SK-N-SH (cell line): ENCODE results near the gene GPX6. TPM values are rescaled to one million over a fixed set of nuclear protein-coding genes. Genes with fewer than 3 reads are reported as not detected.
A peak's percentile ranks its signal among the peaks of the same experiment; 100 is the strongest.
"Not testable (repeated sequence)": the region's sequence is repeated elsewhere in the genome, so short reads cannot be mapped to it uniquely, and the experiment has no call there.

Source experiments
- CTCF ChIA-PET: fragments of 300-600, 350-600 bp; formaldehyde crosslinking; extraction: SDS; loops from one replicate; lab custom pipeline; 2021; lab: Yijun Ruan, JAX
- POLR2A ChIA-PET: fragments of 350-600 bp; sonication (Branson Sonifier 250); formaldehyde crosslinking; extraction: SDS; loops from one replicate; lab custom pipeline; 2020; ENCODE audit warnings: antibody characterized with exemption, inconsistent platforms; lab: Yijun Ruan, JAX
- DNase-seq: peaks from one replicate; pipeline ENCODE4 v3.0.0; 2012
- H2AFZ ChIP-seq: fragments of 200-600 bp; sonication (generic); 2 replicates; pipeline ENCODE4 v1.8.1; 2016; ENCODE audit warnings: antibody characterized with exemption, mild to moderate bottlenecking, low read depth
- H3F3A ChIP-seq: fragments of 200-600 bp; sonication (generic); replicated peaks from 2 replicates; pipeline ENCODE3; 2016; ENCODE audit warnings: antibody characterized with exemption, mild to moderate bottlenecking; ENCODE audit not compliant: insufficient read depth
- H3K27ac ChIP-seq, 2 experiments: fragments of 200-500 bp in 1 of 2; fragments of 200-600 bp in 1 of 2; sonication (Bioruptor generic) in 1 of 2; sonication (generic), shearing (Covaris generic) in 1 of 2; 2 replicates each; pipeline versions ENCODE4 v1.5.1 to v1.6.1; 2014 to 2016; ENCODE audit warnings: low read depth in 2 of 2, inconsistent platforms in 1 of 2, low read length in 1 of 2, mild to moderate bottlenecking in 1 of 2, mixed read lengths in 1 of 2
- H3K27me3 ChIP-seq: fragments of 200-600 bp; sonication (generic), shearing (Covaris generic); 2 replicates; pipeline ENCODE4 v1.6.1; 2016; ENCODE audit warnings: mixed run types; ENCODE audit not compliant: insufficient read depth
- H3K36me3 ChIP-seq, 2 experiments: fragments of 200-500 bp in 1 of 2; fragments of 200-600 bp in 1 of 2; sonication (Bioruptor generic) in 1 of 2; sonication (generic) in 1 of 2; replicated peaks in 1 of 2; 2 replicates each; pipeline versions ENCODE3 to v1.5.1; 2014 to 2016; ENCODE audit warnings: low read length in 1 of 2, mild to moderate bottlenecking in 1 of 2; ENCODE audit not compliant: insufficient read depth in 2 of 2, control insufficient read depth in 1 of 2
- H3K4me1 ChIP-seq, 2 experiments: fragments of 200-500 bp in 1 of 2; fragments of 200-600 bp in 1 of 2; sonication (Bioruptor generic) in 1 of 2; sonication (generic), shearing (Covaris generic) in 1 of 2; 2 replicates each; pipeline versions ENCODE4 v1.5.1 to v1.6.1; 2014 to 2016; ENCODE audit warnings: low read depth in 1 of 2, low read length in 1 of 2, mixed run types in 1 of 2; ENCODE audit not compliant: insufficient read depth in 2 of 2, control insufficient read depth in 1 of 2
- H3K4me2 ChIP-seq: fragments of 200-600 bp; sonication (generic), shearing (Covaris generic); 2 replicates; pipeline ENCODE4 v1.6.1; 2017; ENCODE audit warnings: mixed run types
- H3K4me3 ChIP-seq, 2 experiments: fragments of 200-500 bp in 1 of 2; fragments of 200-600 bp in 1 of 2; sonication (Bioruptor generic) in 1 of 2; sonication (generic), shearing (Covaris generic) in 1 of 2; 2 replicates each; pipeline versions ENCODE4 v1.5.1 to v1.8.1; 2014 to 2016; ENCODE audit warnings: low read depth in 2 of 2, inconsistent platforms in 1 of 2, low read length in 1 of 2, mild to moderate bottlenecking in 1 of 2, mixed read lengths in 1 of 2, moderate library complexity in 1 of 2
- H3K79me2 ChIP-seq: fragments of 200-600 bp; sonication (generic); 2 replicates; pipeline ENCODE4 v1.8.1; 2017; ENCODE audit warnings: mild to moderate bottlenecking; ENCODE audit not compliant: insufficient read depth
- H3K9ac ChIP-seq: fragments of 200-600 bp; sonication (generic); 2 replicates; pipeline ENCODE4 v1.6.1; 2017; ENCODE audit warnings: mixed run types
- H3K9me2 ChIP-seq: fragments of 200-600 bp; sonication (generic); 2 replicates; pipeline ENCODE4 v1.6.1; 2017; ENCODE audit warnings: mixed run types
- H3K9me3 ChIP-seq: fragments of 200-600 bp; sonication (generic); 2 replicates; pipeline ENCODE4 v1.6.1; 2017; ENCODE audit warnings: mixed run types, mild to moderate bottlenecking, moderate library complexity
- H4K20me1 ChIP-seq: fragments of 200-600 bp; sonication (generic); 2 replicates; pipeline ENCODE4 v1.6.1; 2017; ENCODE audit warnings: mild to moderate bottlenecking, mixed run types; ENCODE audit not compliant: insufficient read depth
- CHD2 ChIP-seq: fragments of 150-350 bp; IDR thresholded peaks from 2 replicates; pipeline ENCODE4 v1.6.1; 2018; ENCODE audit warnings: low read length; ENCODE audit not compliant: partially characterized antibody
- EZH2phosphoT487 ChIP-seq: fragments of 200-600 bp; sonication (generic); IDR thresholded peaks from 2 replicates; pipeline ENCODE4 v1.6.1; 2017; ENCODE audit warnings: low read depth, mixed run types, mild to moderate bottlenecking, antibody characterized with exemption, moderate library complexity, borderline replicate concordance
- FOSL2 ChIP-seq: IDR thresholded peaks from 2 replicates; pipeline ENCODE4 v1.4.0; 2012; ENCODE audit warnings: low read depth, mild to moderate bottlenecking, moderate library complexity, borderline replicate concordance
- GABPA ChIP-seq: IDR thresholded peaks from 2 replicates; pipeline ENCODE4 v1.4.0; 2012; ENCODE audit warnings: low read depth, mild to moderate bottlenecking
- MAX ChIP-seq: IDR thresholded peaks from 2 replicates; pipeline ENCODE4 v1.4.0; 2012; ENCODE audit warnings: low read depth
- NFIC ChIP-seq: IDR thresholded peaks from 2 replicates; pipeline ENCODE4 v1.4.0; 2012; ENCODE audit warnings: borderline replicate concordance
- POLR2AphosphoS5 ChIP-seq: IDR thresholded peaks from 2 replicates; pipeline ENCODE4 v1.6.1; 2012; ENCODE audit warnings: low read depth, low read length
- RCOR1 ChIP-seq: fragments of 150-350 bp; IDR thresholded peaks from 2 replicates; pipeline ENCODE4 v1.6.1; 2017; ENCODE audit warnings: antibody characterized with exemption, low read length
- RXRA ChIP-seq: IDR thresholded peaks from 2 replicates; pipeline ENCODE4 v1.4.0; 2012; ENCODE audit warnings: low read depth, mild to moderate bottlenecking, borderline replicate concordance
- SMC3 ChIP-seq: IDR thresholded peaks from 2 replicates; pipeline ENCODE4 v1.6.1; 2012; ENCODE audit warnings: low read depth, low read length, improper control_type of control experiment
- TCF12 ChIP-seq: IDR thresholded peaks from 2 replicates; pipeline ENCODE4 v1.4.0; 2012
- TEAD4 ChIP-seq: IDR thresholded peaks from 2 replicates; pipeline ENCODE4 v1.4.0; 2012; ENCODE audit warnings: mild to moderate bottlenecking, borderline replicate concordance; ENCODE audit not compliant: insufficient read depth
- USF1 ChIP-seq: IDR thresholded peaks from 2 replicates; pipeline ENCODE4 v1.4.0; 2012; ENCODE audit warnings: low read depth, borderline replicate concordance
- YY1 ChIP-seq: IDR thresholded peaks from 2 replicates; pipeline ENCODE4 v1.4.0; 2012; ENCODE audit warnings: low read depth, mild to moderate bottlenecking
- WGBS: methylation state at CpG from one replicate; pipeline ENCODE4 v1.1.6; 2017; ENCODE audit warnings: low lambda C conversion rate; 5-methylcytosine and 5-hydroxymethylcytosine counted together
- polyA plus RNA-seq, 3 experiments: library from polyadenylated mRNA; depleted of rRNA; stranded (reverse); fragments of >200 nt; gene quantifications; 2 replicates each; pipeline ENCODE4 v1.2.3, GENCODE V29; 2012
- TF ChIP-seq, protein P1 (sequence below): IDR thresholded peaks from 2 replicates; pipeline ENCODE4 v1.4.0; 2012; ENCODE audit warnings: low read depth, borderline replicate concordance
- TF ChIP-seq, protein P2 (sequence below): IDR thresholded peaks from 2 replicates; pipeline ENCODE4 v1.6.1; 2012; ENCODE audit warnings: mild to moderate bottlenecking, low read depth, low read length, moderate library complexity
- TF ChIP-seq, protein P3 (sequence below): IDR thresholded peaks from 2 replicates; pipeline ENCODE4; 2012

GPX6 gene
- polyA plus RNA-seq, 1 of the 3 experiments (the other 2 are of a cell fraction) = not detected

- peak overlapping the region; percentile 56 for H3K4me3 ChIP-seq
- H3K9ac ChIP-seq = no peak overlapping the region
- CTCF ChIA-PET = interaction anchor here (1.0 to 1.2 kb wide), 3 partner anchors 13 to 39 kb away, joined by 3 read pairs; no protein-coding TSS in a partner anchor
- no peaks in the 10 kb centered on the region for H4K20me1 ChIP-seq
- no peaks in the 10 kb centered on the region for H3K9me3 ChIP-seq
- peaks cover 31% of the 10 kb centered on the region for H3K27me3 ChIP-seq
- H3K27ac ChIP-seq = no peak overlapping the region
- WGBS = 2% methylated on average over 18 of the region's 18 CpGs
- POLR2A ChIA-PET = no interaction called here
- H3K36me3 ChIP-seq = no peaks in the 10 kb centered on the region
- peak overlapping the region; percentile 17; the same call in 1 of the 2 replicates for H2AFZ ChIP-seq
- H3K4me1 ChIP-seq = peaks cover 4 to 8% of the 10 kb centered on the region in 2 experiments; a peak in 1 of 4 replicates
- no peaks in the 10 kb centered on the region for H3K9me2 ChIP-seq
- DNase-seq = peak; percentile 39
- H3K4me2 ChIP-seq = peak overlapping the region; percentile 81
- TF ChIP-seq, protein P1, sequence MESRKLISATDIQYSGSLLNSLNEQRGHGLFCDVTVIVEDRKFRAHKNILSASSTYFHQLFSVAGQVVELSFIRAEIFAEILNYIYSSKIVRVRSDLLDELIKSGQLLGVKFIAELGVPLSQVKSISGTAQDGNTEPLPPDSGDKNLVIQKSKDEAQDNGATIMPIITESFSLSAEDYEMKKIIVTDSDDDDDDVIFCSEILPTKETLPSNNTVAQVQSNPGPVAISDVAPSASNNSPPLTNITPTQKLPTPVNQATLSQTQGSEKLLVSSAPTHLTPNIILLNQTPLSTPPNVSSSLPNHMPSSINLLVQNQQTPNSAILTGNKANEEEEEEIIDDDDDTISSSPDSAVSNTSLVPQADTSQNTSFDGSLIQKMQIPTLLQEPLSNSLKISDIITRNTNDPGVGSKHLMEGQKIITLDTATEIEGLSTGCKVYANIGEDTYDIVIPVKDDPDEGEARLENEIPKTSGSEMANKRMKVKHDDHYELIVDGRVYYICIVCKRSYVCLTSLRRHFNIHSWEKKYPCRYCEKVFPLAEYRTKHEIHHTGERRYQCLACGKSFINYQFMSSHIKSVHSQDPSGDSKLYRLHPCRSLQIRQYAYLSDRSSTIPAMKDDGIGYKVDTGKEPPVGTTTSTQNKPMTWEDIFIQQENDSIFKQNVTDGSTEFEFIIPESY = no peak
- TF ChIP-seq, protein P2, sequence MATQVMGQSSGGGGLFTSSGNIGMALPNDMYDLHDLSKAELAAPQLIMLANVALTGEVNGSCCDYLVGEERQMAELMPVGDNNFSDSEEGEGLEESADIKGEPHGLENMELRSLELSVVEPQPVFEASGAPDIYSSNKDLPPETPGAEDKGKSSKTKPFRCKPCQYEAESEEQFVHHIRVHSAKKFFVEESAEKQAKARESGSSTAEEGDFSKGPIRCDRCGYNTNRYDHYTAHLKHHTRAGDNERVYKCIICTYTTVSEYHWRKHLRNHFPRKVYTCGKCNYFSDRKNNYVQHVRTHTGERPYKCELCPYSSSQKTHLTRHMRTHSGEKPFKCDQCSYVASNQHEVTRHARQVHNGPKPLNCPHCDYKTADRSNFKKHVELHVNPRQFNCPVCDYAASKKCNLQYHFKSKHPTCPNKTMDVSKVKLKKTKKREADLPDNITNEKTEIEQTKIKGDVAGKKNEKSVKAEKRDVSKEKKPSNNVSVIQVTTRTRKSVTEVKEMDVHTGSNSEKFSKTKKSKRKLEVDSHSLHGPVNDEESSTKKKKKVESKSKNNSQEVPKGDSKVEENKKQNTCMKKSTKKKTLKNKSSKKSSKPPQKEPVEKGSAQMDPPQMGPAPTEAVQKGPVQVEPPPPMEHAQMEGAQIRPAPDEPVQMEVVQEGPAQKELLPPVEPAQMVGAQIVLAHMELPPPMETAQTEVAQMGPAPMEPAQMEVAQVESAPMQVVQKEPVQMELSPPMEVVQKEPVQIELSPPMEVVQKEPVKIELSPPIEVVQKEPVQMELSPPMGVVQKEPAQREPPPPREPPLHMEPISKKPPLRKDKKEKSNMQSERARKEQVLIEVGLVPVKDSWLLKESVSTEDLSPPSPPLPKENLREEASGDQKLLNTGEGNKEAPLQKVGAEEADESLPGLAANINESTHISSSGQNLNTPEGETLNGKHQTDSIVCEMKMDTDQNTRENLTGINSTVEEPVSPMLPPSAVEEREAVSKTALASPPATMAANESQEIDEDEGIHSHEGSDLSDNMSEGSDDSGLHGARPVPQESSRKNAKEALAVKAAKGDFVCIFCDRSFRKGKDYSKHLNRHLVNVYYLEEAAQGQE = no peak
- TF ChIP-seq YY1 = peak; percentile 31; the same call in 1 of the 2 replicates
- peak; percentile 29; the same call in 1 of the 2 replicates for TF ChIP-seq MAX
- TF ChIP-seq EZH2phosphoT487 = no peak
- no peak for TF ChIP-seq CHD2
- no peak for TF ChIP-seq GABPA
- TF ChIP-seq RXRA = 0 out of 2 replicates have a peak, but pooled peaks have one; percentile 3
- peak; percentile 18; the same call in 1 of the 2 replicates for TF ChIP-seq TCF12
- no peak for TF ChIP-seq POLR2AphosphoS5
- TF ChIP-seq SMC3 = no peak
- TF ChIP-seq TEAD4 = peak; percentile 81; the same call in 1 of the 2 replicates
- TF ChIP-seq NFIC = peak; percentile 40; the same call in 1 of the 2 replicates
- TF ChIP-seq USF1 = no peak
- no peak for TF ChIP-seq RCOR1
- TF ChIP-seq FOSL2 = peak; percentile 73
- TF ChIP-seq, protein P3, sequence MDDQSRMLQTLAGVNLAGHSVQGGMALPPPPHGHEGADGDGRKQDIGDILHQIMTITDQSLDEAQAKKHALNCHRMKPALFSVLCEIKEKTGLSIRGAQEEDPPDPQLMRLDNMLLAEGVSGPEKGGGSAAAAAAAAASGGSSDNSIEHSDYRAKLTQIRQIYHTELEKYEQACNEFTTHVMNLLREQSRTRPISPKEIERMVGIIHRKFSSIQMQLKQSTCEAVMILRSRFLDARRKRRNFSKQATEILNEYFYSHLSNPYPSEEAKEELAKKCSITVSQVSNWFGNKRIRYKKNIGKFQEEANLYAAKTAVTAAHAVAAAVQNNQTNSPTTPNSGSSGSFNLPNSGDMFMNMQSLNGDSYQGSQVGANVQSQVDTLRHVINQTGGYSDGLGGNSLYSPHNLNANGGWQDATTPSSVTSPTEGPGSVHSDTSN = no peak
- no peaks in the 10 kb centered on the region for H3F3A ChIP-seq
- no peaks in the 10 kb centered on the region for H3K79me2 ChIP-seq
Observed at GRCh38 chr6:28474441-28475219, 41.0 kb downstream of the GPX6 start.

DNA sequence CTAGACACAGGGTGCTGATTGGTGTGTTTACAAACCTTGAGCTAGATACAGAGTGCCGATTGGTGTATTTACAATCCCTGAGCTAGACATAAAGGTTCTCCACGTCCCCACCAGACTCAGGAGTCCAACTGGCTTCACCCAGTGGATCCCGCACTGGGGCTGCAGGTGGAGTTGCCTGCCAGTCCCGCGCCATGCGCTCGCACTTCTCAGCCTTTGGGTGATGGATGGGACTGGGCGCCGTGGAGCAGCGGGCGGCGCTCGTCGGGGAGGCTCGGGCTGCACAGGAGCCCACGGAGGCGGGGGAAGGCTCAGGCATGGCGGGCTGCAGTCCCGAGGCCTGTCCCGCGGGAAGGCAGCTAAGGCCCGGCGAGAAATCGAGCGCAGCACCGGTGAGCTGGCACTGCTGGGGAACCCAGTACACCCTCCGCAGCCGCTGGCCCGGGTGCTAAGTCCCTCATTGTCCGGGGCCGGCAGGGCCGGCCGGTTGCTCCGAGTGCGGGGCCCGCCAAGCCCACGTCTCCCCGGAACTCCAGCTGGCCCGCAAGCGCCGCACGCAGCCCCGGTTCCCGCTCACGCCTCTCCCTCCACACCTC is 46.3 kb downstream of the GPX6 start:
- no CpG with 5 or more reads among the region's 45 CpGs for WGBS
- H3K4me1 ChIP-seq, H3F3A ChIP-seq, DNase-seq, H3K9me3 ChIP-seq, H4K20me1 ChIP-seq, H2AFZ ChIP-seq, H3K27me3 ChIP-seq, POLR2A ChIA-PET, H3K9me2 ChIP-seq, CTCF ChIA-PET, H3K36me3 ChIP-seq, H3K9ac ChIP-seq, H3K4me2 ChIP-seq, H3K79me2 ChIP-seq, H3K4me3 ChIP-seq, H3K27ac ChIP-seq: not testable (repeated sequence)
